HepG2 (cell line): ENCODE measurements around the gene KNL1. TPM values are rescaled to one million over a fixed set of nuclear protein-coding genes. Genes with fewer than 3 reads are reported as not detected.

ENCODE experiments used
- ATAC-seq: fragments of 200-7000 bp; cut with Tn5 transposase; 3 replicates; pipeline ENCODE4 v1.9.1; 2020; ENCODE audit warnings: mild to moderate bottlenecking, moderate library complexity
- BruUV-seq: library from RNA; stranded (reverse); fragments of 400-500 nt; replicated peaks from 2 replicates; lab custom pipeline; 2021; lab: Mats Ljungman, UMichigan
- CTCF ChIA-PET: fragments of 300-600 bp; formaldehyde crosslinking; extraction: SDS; loops from one replicate; lab custom pipeline; 2021; ENCODE audit warnings: low total read pairs, inconsistent platforms, low intra/inter-chr PET ratio; lab: Yijun Ruan, JAX
- POLR2A ChIA-PET: fragments of 350-600 bp; sonication (Branson Sonifier 250); formaldehyde crosslinking; loops from one replicate; lab custom pipeline; 2020; ENCODE audit warnings: antibody characterized with exemption, inconsistent platforms; lab: Yijun Ruan, JAX
- DNase-seq: peaks from one replicate; pipeline ENCODE4 v3.0.0-alpha.2; 2015; ENCODE audit warnings: low spot score
- FAIRE-seq: peaks from 3 replicates; lab custom pipeline; 2011; peaks lifted over from hg19 to GRCh38; lab: Jason Lieb, UNC
- H2AFZ ChIP-seq: one replicate; pipeline ENCODE4 v1.6.1; 2011; ENCODE audit warnings: low read length, inconsistent platforms
- H3K27ac ChIP-seq: fragments of 300-600 bp; 3 replicates; pipeline ENCODE4 v1.8.0; 2011; ENCODE audit warnings: mixed run types, mild to moderate bottlenecking, mixed read lengths, low read length, inconsistent platforms; ENCODE audit not compliant: insufficient read depth; ENCODE audit errors: extremely low read length
- H3K27me3 ChIP-seq, 2 experiments: fragments of 200-600 bp in 1 of 2; 2 replicates in 1 of 2; 3 replicates in 1 of 2; pipeline versions ENCODE4 v1.6.0 to v1.8.0; 2011; ENCODE audit warnings: low read length in 2 of 2, mild to moderate bottlenecking in 2 of 2, moderate library complexity in 2 of 2, inconsistent platforms in 1 of 2; ENCODE audit not compliant: insufficient read depth in 2 of 2, control insufficient read depth in 1 of 2
- H3K36me3 ChIP-seq, 2 experiments: fragments of 200-600 bp in 1 of 2; replicated peaks in 1 of 2; 2 replicates in 1 of 2; 3 replicates in 1 of 2; pipeline versions ENCODE4 v1.5.1 to v1.8.0; 2011; ENCODE audit warnings: low read length in 2 of 2, inconsistent platforms in 1 of 2; ENCODE audit not compliant: insufficient read depth in 2 of 2, control insufficient read depth in 1 of 2
- H3K4me1 ChIP-seq: 2 replicates; pipeline ENCODE4 v1.5.1; 2012; ENCODE audit warnings: low read length, inconsistent platforms; ENCODE audit not compliant: insufficient read depth
- H3K4me2 ChIP-seq: 2 replicates; pipeline ENCODE4 v1.6.0; 2011; ENCODE audit warnings: low read depth, low read length, inconsistent platforms
- H3K4me3 ChIP-seq, 3 experiments: fragments of 200-600 bp in 1 of 3; sonication (generic), shearing (Covaris generic) in 1 of 3; replicated peaks in 1 of 3; 2 replicates each; pipeline ENCODE4 v1.5.1; 2011 to 2016; ENCODE audit warnings: low read length in 3 of 3, inconsistent platforms in 2 of 3, low read depth in 2 of 3, mild to moderate bottlenecking in 2 of 3, control low read depth in 1 of 3, mixed read lengths in 1 of 3; ENCODE audit not compliant: insufficient read depth in 1 of 3
- H3K79me2 ChIP-seq: one replicate; pipeline ENCODE4 v1.6.1; 2011; ENCODE audit warnings: low read length, inconsistent platforms; ENCODE audit not compliant: insufficient read depth
- H3K9ac ChIP-seq: 2 replicates; pipeline ENCODE4 v1.6.0; 2011; ENCODE audit warnings: mild to moderate bottlenecking, low read depth, low read length, inconsistent platforms; ENCODE audit not compliant: insufficient read depth
- H3K9me3 ChIP-seq: 2 replicates; pipeline ENCODE4 v1.5.1; 2012; ENCODE audit warnings: mild to moderate bottlenecking, low read length
- H4K20me1 ChIP-seq: 2 replicates; pipeline ENCODE4 v1.6.0; 2011; ENCODE audit warnings: inconsistent platforms, mild to moderate bottlenecking, low read length, moderate library complexity; ENCODE audit not compliant: insufficient read depth
- MATR3 ChIP-seq: sonication (generic); formaldehyde crosslinking; IDR thresholded peaks from 2 replicates; pipeline ENCODE4 v1.4.0; 2020; ENCODE audit warnings: missing genetic modification reagents
- NFATC3 ChIP-seq: sonication (generic); formaldehyde crosslinking; IDR thresholded peaks from 2 replicates; pipeline ENCODE4 v1.5.1; 2020; ENCODE audit warnings: mild to moderate bottlenecking, missing genetic modification reagents
- PLRG1 ChIP-seq: fragments of 450-650 bp; conservative IDR thresholded peaks from 2 replicates; pipeline ENCODE4 v1.6.1; 2016
- TAF1 ChIP-seq: sonication (generic); formaldehyde crosslinking; IDR thresholded peaks from 2 replicates; pipeline ENCODE4 v1.4.0; 2020; ENCODE audit warnings: missing genetic modification reagents
- ZNF335 ChIP-seq: sonication (generic); formaldehyde crosslinking; IDR thresholded peaks from 2 replicates; pipeline ENCODE4 v1.4.0; 2020; ENCODE audit warnings: missing genetic modification reagents
- ZNF550 ChIP-seq: sonication (generic); formaldehyde crosslinking; IDR thresholded peaks from 2 replicates; pipeline ENCODE4 v1.4.0; 2020; ENCODE audit warnings: mild to moderate bottlenecking, missing genetic modification reagents, borderline replicate concordance
- WGBS: methylation state at CpG from one replicate; pipeline ENCODE4 v1.1.6; 2017; ENCODE audit warnings: low lambda C conversion rate; 5-methylcytosine and 5-hydroxymethylcytosine counted together
- in situ Hi-C: cut with HindIII; loops from 2 replicates; pipeline ENCODE4 v1.10.0; 2017; ENCODE audit warnings: low pct_unique_long_range_greater_than_20kb; ENCODE audit not compliant: extremely low pct_ligation_motif_present
- intact Hi-C: fragments of 100-400 bp; cut with micrococcal nuclease; formaldehyde crosslinking; loops from one replicate; pipeline ENCODE4 v1.10.0; 2022; ENCODE audit not compliant: unreplicated experiment
- polyA plus RNA-seq, 8 experiments: library from polyadenylated mRNA; depleted of rRNA in 3 of 8; stranded (reverse) in 7 of 8; unstranded in 1 of 8; fragments of >200 nt; fragmentation: Illumina TruSeq in 4 of 8; extraction: Trizol in 4 of 8; gene quantifications; 2 replicates each; pipeline versions ENCODE4 v1.2.1 to v1.2.3, GENCODE V29; 2011 to 2016; ENCODE audit warnings: low read depth in 4 of 8, missing spikeins in 1 of 8, mixed read lengths in 1 of 8; ENCODE audit not compliant: insufficient read depth in 1 of 8
- total RNA-seq, 5 experiments: library from RNA; depleted of rRNA; stranded (reverse); fragments of >200 nt; fragmentation: Illumina TruSeq; extraction: Trizol; gene quantifications; 2 replicates each; pipeline ENCODE4 v1.2.3, GENCODE V29; 2016; ENCODE audit warnings: low read depth in 1 of 5
- TF ChIP-seq, protein P1 (sequence below): sonication (generic); formaldehyde crosslinking; IDR thresholded peaks from 2 replicates; pipeline ENCODE4 v1.5.1; 2020; ENCODE audit warnings: missing genetic modification reagents, mild to moderate bottlenecking, borderline replicate concordance
- TF ChIP-seq, protein P2 (sequence below): sonication (generic); formaldehyde crosslinking; IDR thresholded peaks from 2 replicates; pipeline ENCODE4 v1.8.0; 2022; ENCODE audit warnings: missing genetic modification reagents, mild to moderate bottlenecking, inconsistent platforms, borderline replicate concordance
- TF ChIP-seq, protein P3 (sequence below): sonication (generic); formaldehyde crosslinking; IDR thresholded peaks from 2 replicates; pipeline ENCODE4 v1.4.0; 2020; ENCODE audit warnings: missing genetic modification reagents
- TF ChIP-seq, protein P4 (sequence below): IDR thresholded peaks from 2 replicates; pipeline ENCODE4 v1.6.1; 2016; ENCODE audit warnings: control low read depth

KNL1 gene
- total and polyA plus RNA-seq, 2 of the 13 experiments (the other 11 are each of a cell fraction or from before 2014, with no cell fraction given) = 8.0 to 21.4 TPM

DNA sequence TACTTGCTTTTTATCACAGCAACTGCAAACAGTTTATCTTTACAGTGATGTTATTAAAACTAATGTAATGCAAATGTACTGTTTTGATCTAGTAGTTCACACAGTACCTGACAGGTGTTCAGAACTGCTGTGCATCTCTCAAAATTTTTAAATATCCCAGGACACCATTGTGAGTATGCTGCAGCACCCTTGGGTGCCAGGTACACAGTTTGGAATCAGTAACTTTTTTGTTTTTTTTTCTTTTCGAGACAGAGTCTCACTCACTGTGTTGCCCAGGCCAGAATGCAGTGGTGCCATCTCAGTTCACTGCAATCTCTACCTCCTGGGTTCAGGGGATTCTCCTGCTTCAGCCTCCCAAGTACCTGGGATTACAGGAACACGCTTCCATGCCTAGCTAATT lies 3.0 kb downstream of the KNL1 start (continued):
- TF ChIP-seq, protein P1, sequence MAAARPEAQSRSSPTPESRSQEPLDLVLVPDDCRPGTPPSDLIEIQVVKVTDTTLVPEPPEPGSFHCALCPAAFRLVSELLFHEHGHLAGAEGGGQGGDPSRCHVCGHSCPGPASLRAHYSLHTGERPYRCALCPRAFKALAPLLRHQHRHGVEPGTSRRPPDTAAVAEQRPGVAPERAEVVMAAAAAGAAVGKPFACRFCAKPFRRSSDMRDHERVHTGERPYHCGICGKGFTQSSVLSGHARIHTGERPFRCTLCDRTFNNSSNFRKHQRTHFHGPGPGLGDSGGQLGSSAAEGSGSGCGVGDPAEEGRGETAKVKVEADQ (CRISPR knock-in tag) = no peak
- TF ChIP-seq, all 625 proteins: peak for 0

DNA sequence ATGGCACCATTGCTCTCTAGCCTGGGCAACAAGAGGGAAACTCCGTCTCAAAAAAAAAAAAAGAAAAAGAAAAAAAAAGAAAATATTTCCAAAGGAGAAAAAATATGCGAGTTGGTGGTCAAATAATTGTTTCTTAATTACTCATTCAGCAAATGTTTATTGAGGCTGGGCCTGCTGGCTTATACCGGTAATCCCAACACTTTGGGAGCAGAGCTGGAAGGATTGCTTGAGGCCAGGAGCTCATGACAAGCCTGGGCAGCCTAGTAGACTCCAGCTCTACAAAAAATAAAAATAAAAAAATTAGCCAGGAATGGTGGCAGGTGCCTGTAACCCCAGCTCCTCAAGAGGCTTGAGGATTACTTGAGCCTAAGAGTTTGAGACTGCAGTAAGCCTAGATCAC lies 4.1 kb downstream of the KNL1 start:
- in situ Hi-C loops = no loop called here
- no peaks in the 10 kb centered on the region for H3K9me3 ChIP-seq
- TF ChIP-seq, protein P2, sequence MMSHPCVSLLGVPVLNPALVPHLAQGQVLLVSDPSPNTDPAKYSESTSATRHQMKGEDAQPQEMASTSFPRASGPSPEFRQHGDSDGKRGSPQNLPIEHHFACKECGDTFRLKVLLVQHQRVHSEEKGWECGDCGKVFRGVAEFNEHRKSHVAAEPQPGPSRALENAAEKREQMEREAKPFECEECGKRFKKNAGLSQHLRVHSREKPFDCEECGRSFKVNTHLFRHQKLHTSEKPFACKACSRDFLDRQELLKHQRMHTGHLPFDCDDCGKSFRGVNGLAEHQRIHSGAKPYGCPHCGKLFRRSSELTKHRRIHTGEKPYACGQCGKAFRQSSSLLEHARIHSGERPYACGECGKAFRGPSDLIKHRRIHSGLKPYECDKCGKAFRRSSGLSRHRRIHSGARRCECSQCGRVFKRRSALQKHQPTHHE (CRISPR knock-in tag) = no peak
- TF ChIP-seq ZNF335 (CRISPR knock-in tag) = no peak
- TF ChIP-seq, protein P3, sequence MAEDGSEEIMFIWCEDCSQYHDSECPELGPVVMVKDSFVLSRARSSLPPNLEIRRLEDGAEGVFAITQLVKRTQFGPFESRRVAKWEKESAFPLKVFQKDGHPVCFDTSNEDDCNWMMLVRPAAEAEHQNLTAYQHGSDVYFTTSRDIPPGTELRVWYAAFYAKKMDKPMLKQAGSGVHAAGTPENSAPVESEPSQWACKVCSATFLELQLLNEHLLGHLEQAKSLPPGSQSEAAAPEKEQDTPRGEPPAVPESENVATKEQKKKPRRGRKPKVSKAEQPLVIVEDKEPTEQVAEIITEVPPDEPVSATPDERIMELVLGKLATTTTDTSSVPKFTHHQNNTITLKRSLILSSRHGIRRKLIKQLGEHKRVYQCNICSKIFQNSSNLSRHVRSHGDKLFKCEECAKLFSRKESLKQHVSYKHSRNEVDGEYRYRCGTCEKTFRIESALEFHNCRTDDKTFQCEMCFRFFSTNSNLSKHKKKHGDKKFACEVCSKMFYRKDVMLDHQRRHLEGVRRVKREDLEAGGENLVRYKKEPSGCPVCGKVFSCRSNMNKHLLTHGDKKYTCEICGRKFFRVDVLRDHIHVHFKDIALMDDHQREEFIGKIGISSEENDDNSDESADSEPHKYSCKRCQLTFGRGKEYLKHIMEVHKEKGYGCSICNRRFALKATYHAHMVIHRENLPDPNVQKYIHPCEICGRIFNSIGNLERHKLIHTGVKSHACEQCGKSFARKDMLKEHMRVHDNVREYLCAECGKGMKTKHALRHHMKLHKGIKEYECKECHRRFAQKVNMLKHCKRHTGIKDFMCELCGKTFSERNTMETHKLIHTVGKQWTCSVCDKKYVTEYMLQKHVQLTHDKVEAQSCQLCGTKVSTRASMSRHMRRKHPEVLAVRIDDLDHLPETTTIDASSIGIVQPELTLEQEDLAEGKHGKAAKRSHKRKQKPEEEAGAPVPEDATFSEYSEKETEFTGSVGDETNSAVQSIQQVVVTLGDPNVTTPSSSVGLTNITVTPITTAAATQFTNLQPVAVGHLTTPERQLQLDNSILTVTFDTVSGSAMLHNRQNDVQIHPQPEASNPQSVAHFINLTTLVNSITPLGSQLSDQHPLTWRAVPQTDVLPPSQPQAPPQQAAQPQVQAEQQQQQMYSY (CRISPR knock-in tag) = no peak
- TF ChIP-seq ZNF550 (CRISPR knock-in tag) = no peak
- no peak for TF ChIP-seq TAF1
- TF ChIP-seq, protein P4, sequence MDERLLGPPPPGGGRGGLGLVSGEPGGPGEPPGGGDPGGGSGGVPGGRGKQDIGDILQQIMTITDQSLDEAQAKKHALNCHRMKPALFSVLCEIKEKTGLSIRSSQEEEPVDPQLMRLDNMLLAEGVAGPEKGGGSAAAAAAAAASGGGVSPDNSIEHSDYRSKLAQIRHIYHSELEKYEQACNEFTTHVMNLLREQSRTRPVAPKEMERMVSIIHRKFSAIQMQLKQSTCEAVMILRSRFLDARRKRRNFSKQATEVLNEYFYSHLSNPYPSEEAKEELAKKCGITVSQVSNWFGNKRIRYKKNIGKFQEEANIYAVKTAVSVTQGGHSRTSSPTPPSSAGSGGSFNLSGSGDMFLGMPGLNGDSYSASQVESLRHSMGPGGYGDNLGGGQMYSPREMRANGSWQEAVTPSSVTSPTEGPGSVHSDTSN (CRISPR knock-in tag) = no peak
- TF ChIP-seq PLRG1 = no peak
- no peak for TF ChIP-seq NFATC3 (CRISPR knock-in tag)
- TF ChIP-seq MATR3 = no peak
- TF ChIP-seq, all 625 proteins: peak for 0
- Histone ChIP-seq H3K27me3 (no peaks in the 10 kb centered on the region; a peak in 1 of 5 replicates), H3K4me2 (no peak overlapping the region), H3K27ac (no peak overlapping the region), H3K36me3 (no peaks in the 10 kb centered on the region), H3K79me2 (peaks cover 64% of the 10 kb centered on the region), H3K9ac (no peak overlapping the region), H2AFZ (no peak overlapping the region), H3K4me1 (peaks cover 18% of the 10 kb centered on the region), H3K4me3 (no peak overlapping the region), H4K20me1 (no peaks in the 10 kb centered on the region)
- DNase-seq = no peak
- CTCF ChIA-PET = no interaction called here
- intact Hi-C loops = loop anchor here (10.0 kb wide), 2 partner anchors 97 to 157 kb away; partner anchors contain the start of genes RAD51 and RMDN3
- POLR2A ChIA-PET = no interaction called here
- ATAC-seq = no peak
- 77% methylated on average over 3 of the region's 3 CpGs for WGBS
- no TSS peak for BruUV-seq
- no peak for FAIRE-seq
